Right lobe of liver (tissue), 6 donors: ENCODE results near the gene PLEKHA5. TPM values are rescaled to one million over a fixed set of nuclear protein-coding genes. Genes with fewer than 3 reads are reported as not detected.

Experiments
- ATAC-seq, 4 donors: fragments of 200-7000 bp; cut with Tn5 transposase; one replicate each; pipeline ENCODE4 v1.9.1; 2020; ENCODE audit warnings: mild to moderate bottlenecking in 4 of 4, moderate library complexity in 4 of 4
- DNase-seq, 3 donors: peaks; one replicate each; pipeline ENCODE4 v3.0.0-alpha.2; 2020
- H3K27ac ChIP-seq, 3 donors: fragments of 200-600 bp; one replicate each; pipeline ENCODE4 v1.8.0; 2022
- H3K27me3 ChIP-seq, 2 donors: fragments of 200-600 bp; one replicate each; pipeline ENCODE4 v1.8.0; 2022
- H3K36me3 ChIP-seq, 4 donors: fragments of 200-600 bp; sonication (generic) in 1 of 4; one replicate each; pipeline versions ENCODE4 v1.5.1 to v1.8.0; 2017 to 2022; ENCODE audit warnings: control low read depth in 1 of 4
- H3K4me1 ChIP-seq, 4 donors: fragments of 200-600 bp; sonication (generic) in 1 of 4; one replicate each; pipeline versions ENCODE4 v1.5.1 to v1.8.0; 2017 to 2022; ENCODE audit warnings: control low read depth in 1 of 4
- H3K4me3 ChIP-seq, 3 donors: fragments of 200-600 bp; one replicate each; pipeline ENCODE4 v1.8.0; 2022
- H3K9me3 ChIP-seq, 4 donors: fragments of 200-600 bp; sonication (generic) in 1 of 4; one replicate each; pipeline versions ENCODE4 v1.5.1 to v1.8.0; 2017 to 2022; ENCODE audit warnings: control low read depth in 1 of 4
- CTCF ChIP-seq, 4 donors: fragments of 200-600 bp in 3 of 4; fragments of 450-650 bp in 1 of 4; IDR thresholded peaks; one replicate each; pipeline versions ENCODE4 v1.5.1 to v1.8.0; 2016 to 2022; ENCODE audit warnings: antibody characterized with exemption in 4 of 4, mild to moderate bottlenecking in 2 of 4
- POLR2A ChIP-seq: fragments of 450-650 bp; IDR thresholded peaks from one replicate; pipeline ENCODE4 v1.6.1; 2017; ENCODE audit warnings: antibody characterized with exemption, mild to moderate bottlenecking
- WGBS: methylation state at CpG from one replicate; pipeline ENCODE4 v1.1.6; 2018; ENCODE audit warnings: low coverage, low lambda C conversion rate; ENCODE audit not compliant: insufficient coverage; ENCODE audit errors: missing lambda C conversion rate; 5-methylcytosine and 5-hydroxymethylcytosine counted together
- intact Hi-C, 2 donors: fragments of 100-400 bp; cut with DNase I; formaldehyde crosslinking; loops; one replicate each; pipeline versions ENCODE4 v1.11.2 to v1.14.1; 2022
- total RNA-seq, 6 experiments: library from RNA; depleted of rRNA in 2 of 6; stranded (reverse); fragments of >200 nt in 2 of 6; fragmentation: NEBNext Ultra II Directional in 3 of 6; extraction: Animal tissue kit (Norgen Biotek cat#: 25700) in 3 of 6; gene quantifications; one replicate each; pipeline versions ENCODE4 v1.1.0 to v1.2.4, GENCODE V29; 2016 to 2023
- donor health status: DM: no; HTN: yes; CAD: no.
- donor health status: DM: no; HTN: no; CAD: no.
- donor health status: DM: no; HTN: no; CAD: no.
- donor health status: DM: no; HTN: yes; CAD: no.
- donor health status: DM: no; HTN: yes; CAD: no.

Gene PLEKHA5
- total RNA-seq, 6 experiments from 2014 or later: 14.7 to 18.7 (median 15.8) TPM

- DNase-seq: no peak
- Histone ChIP-seq H3K36me3 (peaks cover 0 to 7% (median 2%) of the 10 kb centered on the region in 4 donors), H3K27ac (no peak overlapping the region), H3K4me1 (peaks cover 0 to 9% (median 4%) of the 10 kb centered on the region in 4 donors), H3K27me3 (no peaks in the 10 kb centered on the region), H3K9me3 (no peaks in the 10 kb centered on the region), H3K4me3 (no peak overlapping the region)
- 75% methylated on average over 1 of the region's 1 CpG for WGBS
- ATAC-seq: no peak
- TF ChIP-seq POLR2A (no peak), CTCF (IDR thresholded peaks at IDR 0.05) (no peak)
- intact Hi-C loops: no loop called here
Measured at GRCh38 chr12:19287302-19287701, 157.8 kb downstream of the PLEKHA5 start.

- ATAC-seq: no peak
- H3K9me3 ChIP-seq: no peaks in the 10 kb centered on the region
- H3K4me3 ChIP-seq: no peak overlapping the region
- H3K36me3 ChIP-seq: peaks cover 0 to 7% (median 2%) of the 10 kb centered on the region in 4 donors
- 89% methylated on average over 4 of the region's 4 CpGs for WGBS
- no peak for DNase-seq
- peaks cover 0 to 9% (median 4%) of the 10 kb centered on the region in 4 donors for H3K4me1 ChIP-seq
- H3K27ac ChIP-seq: no peak overlapping the region
- no peak for TF ChIP-seq CTCF (IDR thresholded peaks at IDR 0.05)
- intact Hi-C loops: no loop called here
- H3K27me3 ChIP-seq: no peaks in the 10 kb centered on the region
Measured at GRCh38 chr12:19288161-19288560, 158.6 kb downstream of the PLEKHA5 start.

- ATAC-seq (peak; percentile 53 to 73 (median 66)), DNase-seq (no peak)
- WGBS: 55% methylated on average over 2 of the region's 2 CpGs
- H3K4me1 ChIP-seq: peaks cover 0 to 9% (median 4%) of the 10 kb centered on the region in 4 donors
- peak; percentile 59 to 70 (median 65) for TF ChIP-seq CTCF (IDR thresholded peaks at IDR 0.05)
- no peak for TF ChIP-seq POLR2A
- peaks cover 0 to 2% (median 0%) of the 10 kb centered on the region in 4 donors for H3K36me3 ChIP-seq
- no peaks in the 10 kb centered on the region for H3K9me3 ChIP-seq
- intact Hi-C loops: no loop called here
- H3K27me3 ChIP-seq: no peaks in the 10 kb centered on the region
- H3K4me3 ChIP-seq: no peak overlapping the region
- H3K27ac ChIP-seq: no peak overlapping the region
Measured at GRCh38 chr12:19288603-19289244, 159.2 kb downstream of the PLEKHA5 start.

- H3K27ac ChIP-seq: no peak overlapping the region
- no peaks in the 10 kb centered on the region for H3K36me3 ChIP-seq
- no peaks in the 10 kb centered on the region for H3K27me3 ChIP-seq
- no peaks in the 10 kb centered on the region for H3K9me3 ChIP-seq
- no peak overlapping the region for H3K4me3 ChIP-seq
- intact Hi-C loops: no loop called here
- peaks cover 0 to under 1% (median 0%) of the 10 kb centered on the region in 4 donors for H3K4me1 ChIP-seq
- TF ChIP-seq POLR2A (no peak), CTCF (IDR thresholded peaks at IDR 0.05) (no peak)
- ATAC-seq: no peak
- WGBS: 96% methylated on average over 7 of the region's 7 CpGs
- DNase-seq: no peak
Measured at GRCh38 chr12:19298836-19299605, 169.5 kb downstream of the PLEKHA5 start.
